Heart left ventricle (tissue), 13 donors: Measurements from ENCODE around the gene TRAFD1.

Experiments
- POLR2A ChIP-seq, 2 donors: fragments of 450-650 bp; IDR thresholded peaks; one replicate each; pipeline ENCODE4 v1.6.1; 2017; ENCODE audit warnings: antibody characterized with exemption in 2 of 2, mild to moderate bottlenecking in 2 of 2, moderate library complexity in 2 of 2
- TF ChIP-seq, protein P1 (sequence below), 12 donors: fragments of 200-600 bp; sonication (generic) in 4 of 12; IDR thresholded peaks; one replicate each; pipeline versions ENCODE4 v1.5.0 to v1.8.0; 2018 to 2022; ENCODE audit warnings: antibody characterized with exemption in 12 of 12, mild to moderate bottlenecking in 5 of 12
- donor health status: ischemic (EF 13 %, LVEDD 7.1; RV severe dilation, severe dysfunction).
- donor health status: DM: no; HTN: yes; CAD: no.
- donor health status: DM: no; HTN: no; CAD: no.
- donor health status: ischemic (EF 25% LVEDD 6.9; RV normal size, moderate dysfunction).
- donor health status: ischemic (EF 25% LVEDD 5.7; RV mildly dilated, moderate dysfunction).
- donor health status: ischemic (EF 35%, LVEDD 5.7; RV mildly dilated, moderate dysfunction).
- donor health status: nonischemic (EF 11% LVEDD 7.7; RV severe dilation, severe dysfunction).
- donor health status: DM: yes; HTN: yes; CAD: no.
- donor health status: PGD.
- donor health status: ischemic (EF 29% LVEDD 5.4; RV normal size, mild dysfunction).
- donor health status: nonischemic (EF 23%, LVEDD 6.1; RV moderate dilation, normal function).

DNA sequence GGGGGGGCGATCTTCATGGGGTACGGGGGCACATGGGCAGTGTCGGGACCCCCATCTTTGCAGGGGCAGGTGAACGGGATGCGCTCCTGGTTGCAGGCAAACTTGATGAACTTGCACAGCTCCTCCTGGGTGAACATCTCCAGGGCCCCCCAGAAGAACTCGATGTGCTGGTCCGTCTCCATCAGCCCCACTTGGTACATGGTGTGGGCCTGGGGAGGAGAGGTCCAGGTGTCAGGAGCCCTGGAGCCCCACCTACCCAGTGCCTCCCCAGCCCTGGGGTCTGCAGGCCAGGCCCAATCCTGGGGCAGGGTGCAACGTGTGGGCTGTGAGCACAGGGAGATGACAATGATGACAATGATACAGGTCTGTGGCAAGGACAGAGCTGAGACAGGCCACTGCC is 37.7 kb downstream of the TRAFD1 start:
- TF ChIP-seq, protein P1, sequence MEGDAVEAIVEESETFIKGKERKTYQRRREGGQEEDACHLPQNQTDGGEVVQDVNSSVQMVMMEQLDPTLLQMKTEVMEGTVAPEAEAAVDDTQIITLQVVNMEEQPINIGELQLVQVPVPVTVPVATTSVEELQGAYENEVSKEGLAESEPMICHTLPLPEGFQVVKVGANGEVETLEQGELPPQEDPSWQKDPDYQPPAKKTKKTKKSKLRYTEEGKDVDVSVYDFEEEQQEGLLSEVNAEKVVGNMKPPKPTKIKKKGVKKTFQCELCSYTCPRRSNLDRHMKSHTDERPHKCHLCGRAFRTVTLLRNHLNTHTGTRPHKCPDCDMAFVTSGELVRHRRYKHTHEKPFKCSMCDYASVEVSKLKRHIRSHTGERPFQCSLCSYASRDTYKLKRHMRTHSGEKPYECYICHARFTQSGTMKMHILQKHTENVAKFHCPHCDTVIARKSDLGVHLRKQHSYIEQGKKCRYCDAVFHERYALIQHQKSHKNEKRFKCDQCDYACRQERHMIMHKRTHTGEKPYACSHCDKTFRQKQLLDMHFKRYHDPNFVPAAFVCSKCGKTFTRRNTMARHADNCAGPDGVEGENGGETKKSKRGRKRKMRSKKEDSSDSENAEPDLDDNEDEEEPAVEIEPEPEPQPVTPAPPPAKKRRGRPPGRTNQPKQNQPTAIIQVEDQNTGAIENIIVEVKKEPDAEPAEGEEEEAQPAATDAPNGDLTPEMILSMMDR (IDR thresholded peaks at IDR 0.05) = no peak
- no peak for TF ChIP-seq POLR2A (IDR thresholded peaks at IDR 0.05)
